ENCODE measurements around the gene SMYD3. TPM values are rescaled to one million over a fixed set of nuclear protein-coding genes. Genes with fewer than 3 reads are reported as not detected.

Gene SMYD3
- total and polyA plus RNA-seq, 10 of the 15 experiments (the other 5 are each of a cell fraction or from before 2014, with no cell fraction given): 18.3 to 54.0 (median 24.8) TPM

GRCh38 chr1:246460406-246460805, 46.7 kb downstream of the SMYD3 start:
- no peak overlapping the region for H3K27ac ChIP-seq (ENCODE audit: control insufficient read depth, insufficient read depth)
- H2AFZ ChIP-seq (ENCODE audit: control insufficient read depth, low read depth, low read length): no peak overlapping the region
- in situ Hi-C loops (cut with MboI) (no loop called here), intact Hi-C loops (cut with micrococcal nuclease; ENCODE audit: unreplicated experiment) (no loop called here)
- 100% methylated on average over 1 of the region's 1 CpG for WGBS (ENCODE audit: insufficient coverage, insufficient replicate concordance, low lambda C conversion rate, missing lambda C conversion rate)
- H3K9me3 ChIP-seq (replicated peaks; ENCODE audit: control insufficient read depth, insufficient read depth, low read length): no peaks in the 10 kb centered on the region; the same call in 2 of the 3 replicates
- no peaks in the 10 kb centered on the region for H3K79me2 ChIP-seq (ENCODE audit: control insufficient read depth, insufficient read depth, low read length)
- BruUV-seq (replicated peaks): no TSS peak
- H3K4me2 ChIP-seq (ENCODE audit: control insufficient read depth, insufficient read depth): no peak overlapping the region
- ChIA-PET SMC1A (ENCODE audit: uncharacterized antibody, unreplicated experiment) (interaction anchor here (0.9 to 1.2 kb wide), 2 partner anchors 8 to 11 kb away, joined by 3 read pairs; no protein-coding TSS in a partner anchor), CTCF (interaction anchor here (1.2 to 1.8 kb wide), 3 partner anchors 9 to 572 kb away, joined by 3 to 10 read pairs (median 6); no protein-coding TSS in a partner anchor), POLR2A (no interaction called here), RAD21 (ENCODE audit: unreplicated experiment) (interaction anchor here (1.4 kb wide), 1 partner anchor 9 kb away, joined by 3 read pairs; no protein-coding TSS in a partner anchor)
- TF ChIP-seq NFYA (IDR thresholded peaks at IDR 0.05; ENCODE audit: borderline replicate concordance, low read depth, low read length) (no peak), BHLHE40 (IDR thresholded peaks at IDR 0.05; ENCODE audit: borderline replicate concordance in 1 of 2, low read depth in 2 of 2, low read length in 1 of 2) (no peak), CBFB (IDR thresholded peaks at IDR 0.05; ENCODE audit: low read depth) (no peak), TCF12 (IDR thresholded peaks at IDR 0.05; ENCODE audit: low read depth, low read length) (no peak), IKZF2 (IDR thresholded peaks at IDR 0.05) (no peak), SUZ12 (IDR thresholded peaks at IDR 0.05; ENCODE audit: unreplicated experiment) (no peak), RCOR1 (conservative IDR thresholded peaks at IDR 0.05; ENCODE audit: low read depth, low read length) (no peak), EED (IDR thresholded peaks at IDR 0.05; ENCODE audit: low read depth) (no peak), GABPA (IDR thresholded peaks at IDR 0.05; ENCODE audit: low read depth) (no peak), IRF4 (IDR thresholded peaks at IDR 0.05; ENCODE audit: low read depth, low read length) (no peak), RAD51 (IDR thresholded peaks at IDR 0.05) (no peak), CHD2 (IDR thresholded peaks at IDR 0.05; ENCODE audit: borderline replicate concordance, low read depth, low read length) (no peak)
- TF ChIP-seq, protein P1, sequence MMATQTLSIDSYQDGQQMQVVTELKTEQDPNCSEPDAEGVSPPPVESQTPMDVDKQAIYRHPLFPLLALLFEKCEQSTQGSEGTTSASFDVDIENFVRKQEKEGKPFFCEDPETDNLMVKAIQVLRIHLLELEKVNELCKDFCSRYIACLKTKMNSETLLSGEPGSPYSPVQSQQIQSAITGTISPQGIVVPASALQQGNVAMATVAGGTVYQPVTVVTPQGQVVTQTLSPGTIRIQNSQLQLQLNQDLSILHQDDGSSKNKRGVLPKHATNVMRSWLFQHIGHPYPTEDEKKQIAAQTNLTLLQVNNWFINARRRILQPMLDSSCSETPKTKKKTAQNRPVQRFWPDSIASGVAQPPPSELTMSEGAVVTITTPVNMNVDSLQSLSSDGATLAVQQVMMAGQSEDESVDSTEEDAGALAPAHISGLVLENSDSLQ (IDR thresholded peaks at IDR 0.05): no peak
- ATAC-seq (no peak), FAIRE-seq (peak; percentile 47), DNase-seq (ENCODE audit: low read depth, low spot score) (no peak)
- H3K4me1 ChIP-seq (ENCODE audit: control insufficient read depth, insufficient read depth, low read length): no peaks in the 10 kb centered on the region
- no peaks in the 10 kb centered on the region for H3K27me3 ChIP-seq (replicated peaks in 1 of 2; ENCODE audit: control insufficient read depth in 2 of 2, insufficient read depth in 2 of 2, low read length in 1 of 2)
- no peak overlapping the region for H3K4me3 ChIP-seq
- H3K9ac ChIP-seq (ENCODE audit: control insufficient read depth, insufficient read depth, low read length): no peak overlapping the region
- H4K20me1 ChIP-seq (ENCODE audit: control insufficient read depth, insufficient read depth): no peaks in the 10 kb centered on the region
- no peaks in the 10 kb centered on the region for H3K36me3 ChIP-seq (ENCODE audit: control insufficient read depth in 2 of 2, insufficient read depth in 2 of 2, low read length in 1 of 2)
